Inferior parietal cortex (tissue), 1 donor: ENCODE measurements around the gene SETD1A.
"Not testable (repeated sequence)": the region's sequence is repeated elsewhere in the genome, so short reads cannot be mapped to it uniquely, and the experiment has no call there.

ENCODE experiments used
- DNase-seq: peaks from one replicate; pipeline ENCODE4 v3.0.0-alpha.2; 2016; ENCODE audit errors: extremely low spot score

The SETD1A gene

GRCh38 chr16:30998852-30999761, 41.6 kb downstream of the SETD1A start:
- DNase-seq: no peak

GRCh38 chr16:31000671-31001382, 43.3 kb downstream of the SETD1A start:
- DNase-seq: no peak

GRCh38 chr16:31001507-31002249, 44.1 kb downstream of the SETD1A start:
- no peak for DNase-seq

GRCh38 chr16:31002250-31002700, 44.7 kb downstream of the SETD1A start:
- DNase-seq: no peak

- no peak for DNase-seq
These were observed 45.3 kb downstream of the SETD1A start for GRCh38 chr16:31002862-31003341.

DNA sequence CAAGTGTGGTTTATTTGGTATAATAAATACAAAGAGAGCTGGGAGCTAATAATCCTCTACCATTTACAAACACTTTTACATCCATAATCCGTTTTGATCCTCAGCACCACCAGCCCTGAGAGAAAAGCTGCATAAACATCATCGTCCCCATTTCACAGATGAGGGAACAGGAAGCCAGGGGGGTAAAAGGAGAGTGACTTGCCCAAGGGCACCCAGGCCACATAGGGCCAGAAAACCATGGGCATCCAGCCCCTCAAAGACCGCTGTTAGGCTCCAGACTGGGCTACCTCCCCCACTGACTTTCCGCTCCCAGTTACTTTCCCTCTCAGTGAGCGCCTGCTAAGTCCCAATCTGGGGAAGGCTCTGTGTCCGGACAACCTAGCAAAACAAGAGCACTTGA, 46.2 kb downstream of the SETD1A start:
- DNase-seq: no peak

- no peak for DNase-seq
These were observed 47.1 kb downstream of the SETD1A start for GRCh38 chr16:31004658-31005057.

DNA sequence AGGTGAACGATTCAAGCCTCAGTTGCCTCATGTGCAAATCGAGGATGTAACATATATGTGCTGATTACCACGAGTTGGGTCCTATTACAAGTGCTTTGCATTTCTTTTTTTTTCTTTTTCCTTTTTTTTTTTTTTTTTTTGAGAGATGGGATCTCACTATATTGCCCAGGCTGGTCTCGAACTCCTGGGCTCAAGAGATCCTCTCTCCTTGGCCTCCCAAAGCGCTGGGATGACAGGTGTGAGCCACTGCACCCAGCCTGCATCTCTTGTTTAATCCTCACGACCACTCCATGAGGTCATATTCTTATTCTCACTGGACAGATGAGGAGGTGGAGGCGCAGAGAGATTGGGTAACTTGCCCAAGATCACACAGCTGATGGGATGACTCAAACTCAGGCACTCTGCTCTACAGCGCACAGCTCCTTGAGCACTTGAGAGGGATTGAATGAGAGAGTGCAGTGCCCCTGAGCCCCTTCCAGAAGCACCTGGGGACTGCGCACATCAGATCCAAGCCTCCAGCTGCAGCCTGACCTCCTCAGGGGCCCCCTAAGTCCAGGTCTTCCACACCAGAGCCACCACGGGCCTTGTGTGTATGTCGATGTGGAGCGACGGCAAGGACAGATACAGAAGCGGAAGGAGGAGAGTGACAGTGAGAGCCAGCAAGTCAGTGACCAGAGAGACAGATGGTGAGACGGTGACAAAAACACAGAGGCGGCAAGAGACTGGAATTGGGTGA, 48.0 kb downstream of the SETD1A start:
- no peak for DNase-seq

DNA sequence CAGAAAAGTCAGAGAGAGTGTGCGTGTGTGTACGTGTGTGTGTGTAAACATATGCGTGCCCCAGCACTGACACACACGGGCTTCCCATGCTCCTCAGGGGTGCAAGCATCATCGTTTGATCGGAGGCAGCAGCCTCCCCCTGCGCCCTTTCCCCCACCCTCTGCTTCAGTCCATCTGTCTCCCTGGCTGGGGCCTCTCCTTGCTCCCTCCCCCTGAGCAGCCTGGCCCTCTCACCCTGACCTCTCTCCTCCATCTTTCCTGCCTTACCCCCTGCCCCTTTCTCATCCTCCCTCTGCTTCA, 48.5 kb downstream of the SETD1A start:
- DNase-seq: no peak

DNA sequence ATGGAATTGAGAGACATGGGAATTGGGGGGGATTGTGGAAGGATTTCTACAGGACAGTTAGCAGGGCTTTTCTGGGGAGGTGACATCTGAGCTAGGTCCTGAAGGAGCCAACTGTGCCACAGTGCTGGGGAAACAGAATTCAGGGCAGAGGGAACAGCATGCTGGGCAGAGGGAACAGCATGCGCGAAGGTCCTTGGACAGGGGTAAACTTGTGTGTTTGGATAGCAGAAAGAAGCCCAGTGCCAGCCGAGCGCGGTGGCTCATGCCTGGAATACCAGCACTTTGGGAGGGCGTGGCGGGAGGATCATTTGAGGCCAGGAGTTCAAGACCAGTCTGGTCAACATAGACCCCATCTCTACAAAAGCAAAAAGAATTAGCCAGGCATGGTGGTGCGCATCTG, 49.0 kb downstream of the SETD1A start:
- DNase-seq: no peak

- no peak for DNase-seq
These were observed 50.1 kb downstream of the SETD1A start for GRCh38 chr16:31007684-31008083.

DNA sequence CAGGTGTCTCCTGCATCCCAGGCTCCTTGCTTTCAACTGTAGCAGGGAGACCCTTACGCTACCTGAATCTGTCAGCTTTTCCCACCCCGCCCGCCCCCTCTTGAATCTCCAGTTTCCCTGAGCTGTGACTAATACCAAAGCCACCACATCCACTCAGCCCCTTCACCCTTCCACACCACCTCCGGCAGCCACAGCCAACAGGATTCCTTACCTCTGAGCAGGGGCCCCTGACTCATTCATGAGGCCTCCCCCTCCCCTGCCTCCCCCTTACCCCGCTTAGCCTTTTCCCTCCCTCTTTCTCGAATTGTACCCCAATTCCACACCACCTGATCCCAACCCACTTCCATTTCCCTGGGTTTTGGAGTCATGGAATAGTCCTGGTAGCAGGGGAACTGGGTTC, 50.6 kb downstream of the SETD1A start:
- no peak for DNase-seq

GRCh38 chr16:31008551-31008950, 51.0 kb downstream of the SETD1A start:
- DNase-seq: no peak

DNA sequence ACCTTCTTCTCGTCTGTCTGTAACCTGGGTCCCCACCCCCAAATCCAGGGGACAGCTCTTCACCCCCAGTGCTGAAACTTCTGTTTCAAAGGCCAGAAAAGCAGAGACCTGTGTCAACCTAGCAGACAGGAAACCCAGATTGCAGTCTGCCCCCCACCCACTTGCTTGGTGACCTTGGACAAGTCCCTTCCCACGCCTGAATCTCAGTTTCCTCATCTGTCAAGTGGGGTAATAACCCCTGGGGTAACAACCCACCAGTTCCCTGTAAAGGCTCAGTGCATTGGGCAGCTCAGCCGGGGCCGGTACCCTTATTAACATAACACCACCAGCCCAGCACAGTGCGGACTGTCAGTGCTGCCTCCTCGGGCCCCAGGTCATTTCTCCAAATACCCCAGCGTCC, 51.6 kb downstream of the SETD1A start:
- DNase-seq: no peak

DNA sequence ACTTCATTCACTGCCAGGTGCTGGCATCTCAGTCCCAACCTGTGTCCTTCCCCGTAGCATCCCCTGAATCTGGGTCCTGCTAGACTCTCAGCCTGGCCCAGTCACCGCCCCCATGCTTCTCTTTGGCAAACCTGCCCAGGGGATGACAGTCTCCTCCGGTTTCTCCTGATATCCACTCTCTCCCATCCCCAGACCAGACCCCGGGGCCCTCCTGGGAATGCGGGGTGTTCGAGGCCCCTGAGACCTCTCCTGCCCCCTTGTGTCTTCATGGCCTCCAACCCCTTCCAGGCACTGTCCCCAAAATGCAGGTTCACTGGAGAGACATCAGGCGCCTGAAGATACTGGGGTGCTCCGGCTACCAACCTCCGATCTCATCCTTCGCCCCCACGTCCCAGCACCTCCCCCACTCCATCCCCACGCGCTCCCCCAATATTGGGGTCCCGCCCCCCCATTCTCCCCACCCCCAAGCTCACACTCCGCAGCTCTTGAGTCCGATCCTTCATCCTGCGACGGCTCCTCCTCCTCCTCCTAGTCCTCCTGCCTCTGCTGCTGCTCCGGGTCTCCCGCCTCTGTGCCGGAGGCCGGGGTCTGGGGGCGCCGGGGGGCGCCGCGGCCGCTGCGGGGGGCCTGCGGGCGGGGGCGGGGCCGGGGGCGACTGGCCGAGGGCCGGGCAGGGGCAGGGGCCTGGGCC, 52.5 kb downstream of the SETD1A start:
- no peak for DNase-seq

DNA sequence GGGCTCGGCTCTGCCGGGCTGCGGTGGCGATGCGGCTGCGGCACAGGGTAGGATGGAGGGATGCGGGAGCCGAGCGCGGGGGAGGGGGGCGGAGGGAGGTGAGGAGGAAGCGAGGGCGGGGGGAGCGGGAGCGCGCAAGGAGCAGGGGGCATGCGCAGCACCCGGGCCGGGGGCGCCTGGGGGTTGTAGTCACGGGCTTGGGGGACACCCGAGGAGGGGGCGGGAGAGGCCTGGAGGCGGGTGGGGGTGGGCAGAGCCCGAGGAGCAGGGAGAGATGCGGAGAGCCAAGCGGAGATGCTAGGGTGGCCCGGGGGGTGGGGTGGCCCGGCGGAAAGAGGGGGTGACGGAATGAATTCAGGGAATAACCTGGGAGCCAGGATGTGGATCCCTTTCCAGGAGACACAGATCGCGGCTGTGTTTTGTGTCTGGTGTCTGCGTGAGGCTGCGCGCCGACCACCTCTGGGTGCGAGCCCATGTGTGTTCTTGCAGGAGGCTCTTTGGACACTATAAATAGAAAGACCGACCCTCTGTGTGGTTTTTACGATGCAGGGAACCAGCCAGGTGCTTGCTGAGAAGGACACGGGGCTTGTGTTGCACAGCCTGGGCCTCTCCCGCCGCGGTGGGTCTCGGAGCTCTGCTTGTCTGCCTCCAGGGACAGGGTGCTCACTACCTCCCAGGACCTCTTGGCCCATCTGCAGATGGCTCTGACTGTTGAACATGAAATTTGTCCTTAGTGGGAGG, 53.2 kb downstream of the SETD1A start, which contains the start of gene STX1B:
TSS of gene STX1B (minus strand) at position 54 of the 741 bp plus-strand sequence. CDS start 242 bp downstream, outside the sequence.
- DNase-seq: peak; percentile 20

GRCh38 chr16:31011815-31012214, 54.3 kb downstream of the SETD1A start:
- DNase-seq: not testable (repeated sequence)

DNA sequence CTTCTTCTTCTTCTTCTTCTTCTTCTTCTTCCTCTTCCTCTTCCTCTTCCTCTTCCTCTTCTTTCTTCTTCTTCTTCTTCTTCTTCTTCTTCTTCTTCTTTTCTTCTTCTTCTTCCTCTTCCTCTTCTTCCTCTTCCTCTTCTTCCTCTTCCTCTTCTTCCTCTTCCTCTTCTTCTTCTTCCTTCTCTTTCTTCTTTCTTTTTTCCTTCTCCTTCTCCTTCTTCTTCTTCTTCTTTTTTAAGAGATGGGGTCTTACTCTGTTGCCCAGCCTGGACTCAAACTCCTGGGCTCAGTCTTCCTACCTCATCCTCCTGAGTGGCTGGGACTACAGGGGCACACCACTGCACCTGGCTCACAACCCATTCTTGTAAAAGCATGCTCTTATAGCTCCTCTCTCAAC, 55.7 kb downstream of the SETD1A start:
- not testable (repeated sequence) for DNase-seq

DNA sequence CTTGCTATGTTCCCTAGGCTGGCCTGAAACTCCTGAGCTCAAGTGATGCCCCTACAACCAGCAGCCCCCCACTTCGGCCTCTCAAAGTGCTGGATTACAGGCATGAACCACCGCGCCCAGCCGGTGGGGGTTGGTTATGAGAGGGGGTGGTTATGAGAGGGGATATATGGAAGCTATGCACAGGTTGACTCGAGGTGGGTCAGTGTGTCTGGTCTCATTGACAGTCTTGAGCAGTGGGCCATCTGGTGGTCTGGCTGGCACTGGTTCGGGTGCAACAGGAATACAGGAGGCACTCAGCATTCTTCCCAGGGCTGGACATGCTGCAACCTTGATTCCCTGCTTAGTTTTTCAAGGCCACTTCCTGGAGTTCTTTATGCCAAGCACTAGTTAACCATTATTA, 58.5 kb downstream of the SETD1A start:
- no peak for DNase-seq

GRCh38 chr16:31017756-31018155, 60.2 kb downstream of the SETD1A start:
- not testable (repeated sequence) for DNase-seq
